ENCODE measurements around the gene COBL.

The COBL gene

DNA sequence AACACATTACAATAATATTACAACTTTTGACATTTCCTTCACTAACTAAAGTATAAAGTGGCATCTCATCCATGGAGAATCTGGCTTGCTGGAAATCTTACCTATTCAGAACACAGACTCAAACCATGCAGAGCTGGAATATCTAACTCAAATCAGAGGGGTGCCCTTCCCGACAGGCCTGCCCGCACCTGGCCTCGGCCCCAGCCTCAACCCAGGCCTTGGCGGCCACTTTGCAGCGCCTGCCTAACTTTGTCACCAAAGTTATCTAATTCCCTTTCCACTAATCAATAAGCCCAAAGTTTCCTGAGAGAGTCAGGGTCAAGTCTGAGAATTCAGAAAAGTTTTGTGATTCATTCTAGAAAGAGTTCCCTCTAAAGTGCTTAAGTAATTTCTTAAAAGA is 212.9 kb downstream of the COBL start:
- no peak for DNase-seq

DNA sequence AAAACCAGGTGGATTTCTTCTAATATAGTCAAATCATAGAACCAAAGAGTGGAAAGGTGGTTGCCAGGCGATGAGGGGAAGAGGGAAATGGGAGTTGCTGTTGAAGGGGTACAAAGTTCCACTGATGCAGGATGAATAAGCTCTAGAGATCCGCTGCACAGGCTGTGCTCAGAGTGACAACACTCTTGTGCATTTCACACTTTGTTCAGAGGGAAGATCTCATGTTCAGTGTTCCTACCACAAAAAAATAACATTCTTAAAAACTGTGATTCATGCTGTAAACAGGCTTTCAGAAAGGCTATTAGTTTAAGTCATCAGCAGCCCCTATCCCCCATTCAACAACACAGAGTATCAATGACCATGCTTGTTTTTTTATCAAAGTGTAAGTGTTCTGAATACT is 213.8 kb downstream of the COBL start:
- DNase-seq, result no peak

DNA sequence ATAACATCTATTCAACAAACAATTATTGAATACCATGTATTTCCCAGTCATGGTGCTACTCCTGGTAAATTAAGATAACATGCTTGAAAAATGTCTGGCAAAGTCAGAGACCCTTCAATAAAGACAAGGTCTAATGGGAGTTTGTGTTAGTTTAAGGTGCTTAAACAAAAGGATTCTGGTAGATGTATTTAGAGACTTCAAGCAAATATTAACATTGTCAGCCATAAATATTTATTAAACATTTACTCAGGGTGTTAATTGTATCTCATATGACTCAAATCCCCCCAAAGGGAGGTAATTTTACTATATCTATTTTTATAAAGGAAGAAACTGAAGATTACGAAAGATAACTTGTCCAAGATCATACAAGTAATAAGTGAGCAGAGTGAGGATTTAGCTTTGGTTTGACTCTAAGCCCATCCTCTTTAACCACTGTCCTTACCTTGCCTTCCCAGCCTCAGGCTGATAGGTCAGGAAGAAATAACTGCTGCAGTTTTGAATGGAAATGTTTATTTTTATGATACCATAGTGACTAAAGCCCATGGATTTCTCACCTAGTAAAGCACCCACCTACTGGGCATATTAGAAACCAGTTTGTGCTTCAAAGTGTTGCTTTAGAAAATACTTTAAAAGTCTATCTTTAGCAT is 215.4 kb downstream of the COBL start:
- no peak for DNase-seq

DNA sequence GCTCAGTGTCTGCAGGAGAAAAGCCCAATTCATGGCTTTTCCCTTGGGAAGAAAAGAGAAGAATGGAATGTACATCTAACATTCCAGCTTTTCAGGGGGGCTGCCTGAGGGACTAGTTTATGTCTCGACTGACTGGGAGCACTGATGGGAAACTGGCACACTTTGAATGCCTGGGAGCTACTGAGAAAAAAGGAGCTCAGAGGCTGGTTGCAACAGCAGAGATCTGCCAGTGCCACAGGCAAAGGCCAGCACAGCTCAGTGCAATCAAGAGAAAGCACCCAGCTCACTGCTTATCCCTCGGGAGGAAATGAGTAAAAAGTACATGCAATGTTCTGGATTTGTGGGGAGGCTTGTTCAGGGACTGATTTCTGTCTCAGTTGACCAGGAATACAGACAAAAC is 226.2 kb downstream of the COBL start:
- DNase-seq, result no peak

DNA sequence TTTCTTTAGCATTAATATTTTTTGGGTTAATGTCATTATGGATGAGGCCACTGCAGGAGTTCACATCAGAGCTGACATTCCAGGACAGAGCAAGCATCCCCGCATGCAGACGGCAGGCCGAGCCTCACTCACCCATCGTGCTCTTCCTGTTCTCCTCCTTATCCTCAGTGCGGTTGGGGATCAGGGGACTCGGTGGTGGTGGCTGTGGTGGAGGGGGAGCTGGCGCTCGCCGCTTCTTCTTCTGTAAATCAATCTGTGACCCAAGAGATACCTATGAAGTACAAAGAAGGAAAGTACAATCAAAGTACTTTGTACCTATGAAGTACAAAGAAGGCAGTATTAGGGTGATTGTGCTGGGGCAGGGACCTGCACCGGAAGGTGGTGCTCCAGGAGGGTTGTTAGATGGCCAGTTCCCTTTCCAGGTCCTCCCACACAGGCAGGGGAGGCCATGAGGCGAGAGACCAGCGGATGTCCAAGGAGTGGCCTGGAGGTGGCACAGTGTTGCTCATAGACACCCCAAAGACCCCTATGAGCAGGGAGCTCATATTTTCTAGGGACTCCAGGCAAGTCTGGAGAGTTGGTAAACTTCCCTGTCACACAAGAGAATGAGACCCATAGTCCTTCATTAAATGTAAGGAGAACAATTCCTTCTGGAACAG is 231.4 kb downstream of the COBL start:
- DNase-seq, result no peak

DNA sequence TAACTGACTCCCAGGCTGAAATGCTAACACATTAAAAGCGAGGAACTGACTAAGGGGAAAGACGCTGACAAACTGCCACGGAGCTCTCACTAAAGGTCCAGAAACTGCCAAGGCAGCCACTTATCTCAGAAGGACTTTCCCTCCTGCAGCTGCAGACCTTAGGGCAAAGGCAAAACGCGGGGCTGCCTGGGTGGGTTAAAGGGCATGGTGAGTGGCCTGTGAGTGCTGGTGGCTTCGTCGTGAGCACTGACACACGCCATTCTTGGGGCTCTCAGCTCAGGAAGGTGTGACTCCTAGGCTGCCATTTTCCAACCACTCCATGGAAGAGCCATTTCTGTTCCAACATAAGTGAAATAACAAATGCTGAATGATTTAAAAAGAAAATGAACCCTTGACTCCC is 232.5 kb downstream of the COBL start:
- DNase-seq, result no peak

DNA sequence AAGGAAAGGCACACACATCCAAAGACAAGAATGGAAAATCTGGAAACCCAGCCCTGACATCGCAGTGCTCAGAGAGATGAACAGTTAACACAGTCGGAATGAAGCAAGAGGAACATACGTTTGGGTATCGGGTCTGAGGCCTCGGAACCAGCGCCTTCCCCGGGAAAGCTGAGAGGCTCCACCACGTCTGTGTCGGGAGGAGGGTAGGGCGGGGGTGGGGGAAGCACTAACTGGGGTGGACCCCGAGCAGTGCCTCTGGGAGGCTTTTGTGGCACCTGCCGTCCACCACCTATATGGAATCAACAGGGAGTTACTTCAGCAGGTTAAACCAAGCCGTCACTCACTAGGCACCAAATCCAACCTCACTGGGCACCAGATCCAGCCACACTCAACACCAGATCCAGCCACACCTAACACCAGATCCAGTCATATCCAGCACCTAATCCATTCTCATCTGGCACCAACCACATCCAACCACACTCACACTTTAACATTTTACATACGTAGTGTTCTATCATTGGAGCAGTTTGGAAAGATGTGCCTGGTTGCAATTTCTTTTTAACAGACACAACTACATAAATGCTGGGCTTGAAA is 233.6 kb downstream of the COBL start:
- no peak for DNase-seq

DNA sequence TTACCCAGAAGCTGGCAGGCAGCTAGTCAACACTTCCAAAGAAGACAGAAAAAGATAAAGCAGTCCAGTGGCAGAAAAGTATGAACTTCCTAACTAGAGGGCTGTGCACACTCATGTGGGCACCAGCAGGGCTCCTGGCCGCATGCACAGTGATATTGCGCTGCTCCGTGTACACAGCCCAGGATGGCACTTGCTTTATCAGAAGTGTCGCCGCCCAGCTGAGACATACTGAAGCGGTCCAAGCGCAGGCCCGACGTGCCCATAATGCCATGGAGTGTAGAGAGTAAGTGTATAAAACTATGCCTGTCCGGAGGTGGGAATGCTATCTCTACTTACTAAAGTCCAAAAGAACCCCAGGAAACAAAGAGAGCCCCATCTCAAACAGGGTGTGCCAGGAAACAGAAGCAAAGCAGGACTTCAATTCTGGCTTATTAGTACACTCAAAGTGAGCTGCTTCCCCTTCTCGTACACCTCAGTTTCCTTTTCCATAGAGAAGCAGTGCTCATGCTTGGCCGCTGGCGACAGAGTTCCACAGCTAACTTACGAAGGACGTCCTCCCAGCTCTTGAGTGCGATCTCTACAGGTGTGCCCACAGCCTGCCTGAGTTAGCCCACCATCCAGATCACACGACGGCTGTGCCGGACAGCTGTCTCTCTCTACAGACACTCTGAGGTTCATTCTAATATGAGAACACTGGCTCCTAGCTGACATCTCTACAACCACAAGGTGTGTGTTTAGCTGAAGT is 234.3 kb downstream of the COBL start:
- DNase-seq, result no peak

DNA sequence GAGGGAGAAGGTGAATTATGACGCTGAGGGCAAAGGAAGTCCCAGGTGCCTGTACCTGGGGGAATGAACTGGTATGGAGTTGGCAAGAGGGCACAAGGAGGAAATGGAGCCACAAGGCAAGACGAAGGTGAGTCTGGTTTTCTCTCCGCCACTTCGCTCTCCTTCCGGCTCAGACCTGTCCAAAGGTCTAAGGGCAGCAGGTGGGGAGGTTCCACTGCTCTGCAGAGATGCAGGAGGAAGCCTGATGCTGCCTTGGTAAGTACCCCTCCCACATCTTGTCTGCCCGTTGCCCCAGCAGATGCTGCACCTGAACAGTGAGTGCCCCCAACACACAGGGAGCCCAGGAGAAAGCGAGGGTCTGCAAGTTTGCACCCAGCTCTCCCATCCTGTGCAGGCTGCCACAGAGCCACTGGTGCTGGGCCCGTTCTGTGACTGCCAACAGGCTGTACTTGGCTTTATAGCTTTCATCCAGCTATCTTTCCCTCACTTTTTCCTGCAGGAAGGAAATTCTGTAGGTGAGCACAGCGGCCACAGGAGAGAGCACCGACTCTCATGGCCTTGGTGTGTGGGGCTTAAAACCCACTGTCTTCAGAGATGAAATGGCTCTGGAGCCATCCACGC is 235.2 kb downstream of the COBL start:
- DNase-seq, result no peak

DNA sequence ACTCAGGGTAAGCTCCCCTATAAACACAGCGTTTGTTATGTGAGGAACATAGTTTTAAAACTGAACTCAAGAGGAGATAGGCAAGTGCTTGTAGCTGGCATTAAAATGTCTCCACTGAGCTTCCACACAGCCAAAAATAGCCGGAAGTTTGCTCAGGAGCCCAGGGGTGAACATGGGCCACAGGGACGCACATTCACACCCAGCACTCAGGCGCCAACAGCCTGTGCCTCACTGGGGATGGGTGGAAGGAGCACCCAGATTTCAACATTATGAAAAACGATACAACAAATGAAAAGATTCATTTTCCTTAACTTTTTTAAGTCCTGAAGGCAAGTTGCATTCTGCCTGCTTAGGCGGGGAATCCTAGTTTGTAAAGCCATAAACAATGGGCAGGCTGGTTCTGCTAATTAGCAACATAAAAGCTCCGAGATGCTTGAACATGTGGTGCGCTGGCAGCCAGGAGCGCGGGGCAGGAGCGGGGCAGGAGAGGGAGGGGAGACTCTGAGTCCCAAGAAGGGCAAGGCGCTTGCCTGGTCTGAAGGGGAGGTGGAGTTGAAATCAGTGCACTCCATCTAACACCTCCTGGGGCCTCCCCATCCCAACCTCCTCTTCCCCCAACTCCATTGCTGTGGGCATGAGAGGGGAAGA is 235.9 kb downstream of the COBL start:
- DNase-seq, result no peak

DNA sequence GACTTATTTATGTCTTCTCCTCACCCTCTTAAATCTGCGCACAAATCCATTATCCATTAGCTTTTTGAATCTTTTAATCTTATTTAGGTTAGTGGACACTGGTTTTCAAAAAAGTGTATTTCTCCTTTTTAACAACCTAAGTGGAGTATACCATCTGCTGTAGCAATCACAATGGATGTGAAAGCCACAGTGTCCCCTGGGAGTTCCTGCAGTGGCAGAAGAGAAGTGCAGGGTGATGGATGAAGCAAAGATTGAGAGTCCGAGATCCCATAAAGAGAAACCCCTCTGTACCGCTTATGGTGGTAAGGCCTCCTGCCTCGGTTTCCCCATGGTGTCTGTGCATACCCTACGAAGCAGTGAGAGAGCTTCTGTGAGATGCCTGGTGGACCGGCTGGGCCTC is 236.4 kb downstream of the COBL start:
- DNase-seq, result no peak

DNA sequence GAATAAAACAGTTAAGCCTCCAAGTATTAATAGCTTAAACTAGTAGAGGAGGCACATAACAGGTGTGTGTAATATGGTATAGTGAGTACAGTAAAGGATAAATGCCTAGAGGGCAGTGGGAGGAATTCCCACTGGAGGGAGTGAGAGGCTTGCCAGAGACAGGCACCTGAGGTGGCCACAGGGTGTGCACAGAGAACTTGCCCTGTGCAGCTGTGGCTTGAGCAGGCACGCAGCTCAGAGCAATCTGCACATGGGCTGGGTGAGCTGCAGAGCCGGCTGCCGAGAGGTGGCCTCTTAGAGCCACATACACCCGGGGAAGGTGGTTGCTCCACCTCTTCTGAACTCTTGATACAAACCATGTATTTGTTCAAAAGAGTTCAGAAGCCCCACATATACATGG is 237.1 kb downstream of the COBL start:
- DNase-seq, result no peak

DNA sequence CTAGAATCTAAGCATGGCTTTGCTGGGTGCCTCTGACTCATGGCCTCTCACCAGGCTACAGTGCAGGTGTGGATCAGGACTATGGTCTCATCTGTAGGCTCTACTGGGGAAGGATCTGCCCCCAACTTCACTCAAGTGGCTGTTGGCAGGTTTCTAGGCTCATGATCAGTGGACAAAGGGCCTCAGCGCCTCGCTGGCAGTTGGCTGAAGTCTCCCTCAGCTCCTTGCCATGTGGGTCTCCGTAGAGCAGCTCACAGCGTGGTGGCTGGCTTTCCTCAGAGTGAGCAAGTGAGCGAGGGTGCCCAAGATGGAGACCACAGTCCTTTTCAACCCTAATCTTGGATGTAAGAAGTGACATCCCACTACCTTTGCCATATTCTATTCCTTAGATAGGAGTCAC is 238.0 kb downstream of the COBL start:
- no peak for DNase-seq

DNA sequence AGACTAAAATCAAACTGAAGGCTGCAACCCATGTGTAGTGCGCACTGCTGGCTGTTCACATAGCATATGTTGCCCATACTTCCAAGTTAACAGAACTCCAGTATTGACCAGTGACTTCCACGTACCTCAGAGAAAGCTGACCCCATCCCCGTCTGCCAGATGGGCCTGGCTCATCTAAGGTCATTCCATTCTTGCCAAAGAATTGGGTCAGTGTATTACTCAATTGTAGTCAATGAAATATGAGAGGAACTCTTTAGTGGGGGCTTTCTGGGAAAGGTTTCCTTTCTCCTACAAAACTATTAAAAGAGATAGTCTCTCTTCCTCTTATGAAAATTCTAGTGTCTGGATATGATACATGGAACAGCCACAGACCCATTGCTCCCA is 238.6 kb downstream of the COBL start:
- no peak for DNase-seq

DNA sequence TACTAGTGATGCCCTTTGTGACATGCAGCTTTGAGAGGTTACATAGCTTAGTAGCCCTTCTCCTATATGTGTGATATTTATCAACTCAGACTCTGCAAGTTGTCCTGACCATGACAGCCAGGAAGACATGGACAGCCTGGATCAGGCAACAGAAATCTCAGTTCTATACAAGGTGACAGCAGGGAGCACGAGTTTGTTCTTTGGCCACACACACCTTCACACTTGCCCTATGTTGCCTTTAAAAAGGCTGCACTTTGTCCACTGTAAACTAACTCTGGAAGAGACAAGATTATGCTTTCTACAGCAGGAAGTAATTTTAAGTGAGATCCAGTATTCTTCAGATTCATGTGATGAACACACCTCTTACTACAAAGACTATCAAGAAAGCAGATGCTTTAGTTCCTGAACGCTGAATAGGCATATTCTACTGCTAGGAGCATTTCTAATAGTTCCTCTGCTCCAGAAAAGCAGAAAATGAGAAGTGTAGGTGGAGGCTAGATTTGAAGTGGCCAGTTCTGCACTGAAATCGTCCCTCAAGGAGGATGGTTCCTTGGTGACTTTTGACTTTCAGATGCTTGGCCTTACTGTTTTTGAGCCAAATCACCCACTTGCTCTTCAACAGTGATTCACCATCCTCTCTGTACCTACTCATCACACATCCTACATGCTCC is 239.2 kb downstream of the COBL start:
- DNase-seq, result no peak

DNA sequence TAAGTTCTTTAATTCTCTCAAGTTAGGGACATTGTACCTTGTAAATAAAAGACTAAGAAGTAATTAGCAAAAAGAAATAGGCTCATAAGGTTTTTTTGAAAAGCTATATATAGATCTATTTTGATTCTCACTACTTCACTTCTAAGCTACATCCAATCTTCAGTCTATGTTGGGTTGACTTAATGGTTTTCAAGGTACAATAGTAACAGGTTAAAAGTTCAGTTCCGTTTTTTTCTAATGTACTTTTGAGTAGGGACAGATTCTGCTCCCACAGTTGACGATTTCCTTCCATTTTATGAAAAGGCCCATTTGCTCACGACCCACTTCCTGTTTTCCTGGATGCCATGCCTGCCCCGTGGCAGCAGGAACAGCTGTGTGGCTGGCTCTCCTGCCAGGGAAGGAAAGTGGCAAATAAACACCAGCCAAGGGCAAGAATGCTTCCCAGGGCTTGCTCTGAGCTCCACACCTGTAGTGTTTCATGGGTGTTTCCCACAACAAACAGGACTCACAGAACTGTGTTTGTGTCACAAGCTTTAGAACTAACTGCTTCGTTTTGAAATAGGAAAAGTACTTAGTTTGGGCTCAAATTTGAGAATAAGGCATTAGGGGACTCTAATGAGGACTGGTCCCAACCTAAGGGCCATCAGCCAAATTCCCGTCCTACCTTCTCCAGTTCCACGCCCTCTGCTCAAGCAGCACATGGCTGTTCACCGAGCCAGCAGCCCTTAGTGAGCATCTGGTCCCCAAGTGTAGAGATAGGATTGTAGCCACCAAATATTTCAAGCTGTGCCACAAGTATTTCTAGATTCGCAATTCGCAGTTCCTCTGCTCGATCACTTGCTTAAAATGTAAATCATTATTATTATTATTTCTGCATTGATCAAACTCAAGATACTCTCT is 240.7 kb downstream of the COBL start:
- DNase-seq, result no peak

DNA sequence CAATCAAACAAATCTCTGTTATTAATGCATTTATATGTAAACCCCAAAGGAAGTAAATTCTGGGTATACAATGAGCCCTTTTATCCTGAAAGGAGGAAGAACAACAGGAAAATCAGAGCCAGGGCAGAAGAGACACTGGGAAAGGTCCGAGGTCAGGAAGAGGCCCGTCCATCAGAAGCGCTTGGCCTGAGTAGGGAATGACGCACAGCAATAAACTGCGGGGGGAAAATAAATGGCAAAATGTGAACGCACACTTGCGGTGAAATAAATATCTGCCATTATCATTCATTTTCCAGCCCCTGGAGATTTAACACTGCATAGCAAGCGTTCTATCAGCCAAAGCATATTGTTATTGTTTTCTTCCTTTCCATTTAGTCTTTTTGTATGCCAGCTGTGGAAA is 243.4 kb downstream of the COBL start:
- no peak for DNase-seq

DNA sequence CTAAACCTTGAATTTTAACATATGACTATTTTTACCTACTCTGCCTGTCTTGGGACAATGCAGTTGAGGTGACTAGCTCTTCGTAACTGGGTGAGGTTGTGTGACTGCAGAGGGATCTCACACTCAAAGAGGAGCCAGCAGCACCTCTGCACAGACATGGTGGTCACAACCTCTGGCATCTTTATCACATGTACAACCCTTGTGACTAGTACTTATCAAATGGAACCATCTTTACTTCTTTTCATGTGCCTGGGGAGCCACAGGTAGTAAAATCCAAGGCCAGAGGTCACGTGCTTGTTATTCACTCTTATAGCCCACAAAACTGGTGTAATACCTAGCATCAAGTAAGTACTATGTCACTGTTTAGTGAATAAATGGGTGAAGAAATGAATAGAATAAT is 244.3 kb downstream of the COBL start:
- DNase-seq, result no peak

DNA sequence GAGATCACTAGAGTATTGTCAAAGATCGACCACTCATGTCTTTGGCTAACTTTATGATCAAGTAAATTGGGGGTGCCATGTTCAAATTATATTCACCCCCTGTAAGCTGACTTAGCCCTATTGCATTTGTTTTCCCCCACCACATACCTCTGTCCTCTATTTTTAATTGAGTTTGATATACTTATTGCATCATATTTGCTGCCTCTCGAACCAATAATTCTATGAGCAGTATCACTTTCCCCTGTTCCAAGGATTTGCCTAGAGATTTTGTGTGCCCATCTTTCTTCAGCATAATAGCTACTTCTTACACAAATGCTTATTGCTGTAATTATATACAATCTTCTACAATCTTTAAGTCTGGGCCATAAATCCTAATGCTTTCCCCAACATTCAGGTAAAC is 245.2 kb downstream of the COBL start:
- no peak for DNase-seq

DNA sequence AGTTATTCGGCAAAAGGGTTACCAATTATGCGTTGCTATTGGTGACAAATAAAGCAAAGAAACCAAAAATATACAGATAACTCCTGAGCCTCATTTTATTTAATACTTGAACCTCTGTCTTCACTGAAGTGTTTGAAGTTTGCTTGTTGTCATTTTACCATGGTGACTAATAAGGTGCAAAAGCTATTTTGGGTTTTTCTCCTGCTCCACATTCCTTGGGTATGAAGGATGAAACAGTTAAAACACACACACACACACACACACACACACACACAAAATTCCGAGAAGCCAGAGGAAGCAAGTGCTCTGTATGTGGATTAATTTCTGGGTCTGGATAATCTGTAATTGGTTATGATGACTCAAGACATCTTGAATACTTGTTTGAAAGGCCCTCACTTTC is 246.5 kb downstream of the COBL start:
- DNase-seq, result no peak

DNA sequence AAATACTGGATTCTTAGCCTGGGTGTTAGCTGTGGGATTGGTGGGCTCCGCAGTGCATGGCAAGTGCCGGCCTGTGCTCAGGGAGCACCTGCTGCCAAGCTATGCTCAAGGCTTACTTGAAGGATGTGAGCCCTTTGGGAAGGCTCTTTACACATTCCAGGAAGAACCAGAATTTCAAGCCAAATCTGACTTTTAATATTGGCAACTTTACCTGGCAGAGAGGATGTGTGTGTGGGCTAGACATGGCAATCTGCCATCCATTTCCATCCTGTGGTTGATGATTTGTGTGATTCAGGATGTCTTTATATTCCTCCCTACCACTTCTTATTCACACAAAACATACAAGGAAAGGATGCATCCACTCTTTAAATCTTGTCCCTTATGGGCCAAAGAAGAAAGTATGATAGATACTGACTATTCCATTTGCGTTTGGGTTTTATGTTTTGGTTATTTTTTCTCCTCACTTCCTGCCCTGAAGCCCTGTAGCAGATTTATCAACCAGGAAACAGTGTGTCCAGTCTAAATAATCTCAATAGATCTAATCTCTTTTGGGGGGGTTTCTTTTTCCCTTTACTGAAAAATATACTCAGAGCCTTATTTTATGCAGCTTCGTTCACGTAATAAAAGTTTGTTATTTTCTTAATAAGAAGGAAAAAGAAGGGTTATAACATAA is 247.1 kb downstream of the COBL start:
- DNase-seq, result no peak
